SK-N-SH (cell line): ENCODE measurements around the gene NPTX2.

Source experiments
- CHD2 ChIP-seq: fragments of 150-350 bp; IDR thresholded peaks from 2 replicates; pipeline ENCODE4 v1.6.1; 2018; ENCODE audit warnings: low read length; ENCODE audit not compliant: partially characterized antibody
- FOSL2 ChIP-seq: IDR thresholded peaks from 2 replicates; pipeline ENCODE4 v1.4.0; 2012; ENCODE audit warnings: low read depth, mild to moderate bottlenecking, moderate library complexity, borderline replicate concordance
- FOXM1 ChIP-seq: IDR thresholded peaks from 2 replicates; pipeline ENCODE4 v1.4.0; 2012; ENCODE audit warnings: low read depth, mild to moderate bottlenecking
- GABPA ChIP-seq: IDR thresholded peaks from 2 replicates; pipeline ENCODE4 v1.4.0; 2012; ENCODE audit warnings: low read depth, mild to moderate bottlenecking
- JUND ChIP-seq: IDR thresholded peaks from 2 replicates; pipeline ENCODE4 v1.4.0; 2012
- NFIC ChIP-seq: IDR thresholded peaks from 2 replicates; pipeline ENCODE4 v1.4.0; 2012; ENCODE audit warnings: borderline replicate concordance
- POLR2AphosphoS5 ChIP-seq: IDR thresholded peaks from 2 replicates; pipeline ENCODE4 v1.6.1; 2012; ENCODE audit warnings: low read depth, low read length
- RXRA ChIP-seq: IDR thresholded peaks from 2 replicates; pipeline ENCODE4 v1.4.0; 2012; ENCODE audit warnings: low read depth, mild to moderate bottlenecking, borderline replicate concordance
- SIN3A ChIP-seq: IDR thresholded peaks from 2 replicates; pipeline ENCODE4 v1.6.1; 2012; ENCODE audit warnings: low read depth, mild to moderate bottlenecking, low read length, moderate library complexity, borderline replicate concordance
- SMC3 ChIP-seq: IDR thresholded peaks from 2 replicates; pipeline ENCODE4 v1.6.1; 2012; ENCODE audit warnings: low read depth, low read length, improper control_type of control experiment
- TF ChIP-seq, protein P1 (sequence below): fragments of 200-600 bp; sonication (generic); IDR thresholded peaks from 2 replicates; pipeline ENCODE4 v1.6.1; 2017; ENCODE audit warnings: antibody characterized with exemption, mild to moderate bottlenecking, moderate library complexity
- TF ChIP-seq, protein P2 (sequence below): IDR thresholded peaks from 2 replicates; pipeline ENCODE4 v1.6.1; 2012; ENCODE audit warnings: mild to moderate bottlenecking, low read depth, low read length, moderate library complexity
- TF ChIP-seq, protein P3 (sequence below): fragments of 150-350 bp; IDR thresholded peaks from 2 replicates; pipeline ENCODE4 v1.6.1; 2017; ENCODE audit warnings: antibody characterized with exemption, low read length, low read depth, borderline replicate concordance

GRCh38 chr7:98617960-98618418, 904 bp downstream of the NPTX2 start:
- TF ChIP-seq, protein P1, sequence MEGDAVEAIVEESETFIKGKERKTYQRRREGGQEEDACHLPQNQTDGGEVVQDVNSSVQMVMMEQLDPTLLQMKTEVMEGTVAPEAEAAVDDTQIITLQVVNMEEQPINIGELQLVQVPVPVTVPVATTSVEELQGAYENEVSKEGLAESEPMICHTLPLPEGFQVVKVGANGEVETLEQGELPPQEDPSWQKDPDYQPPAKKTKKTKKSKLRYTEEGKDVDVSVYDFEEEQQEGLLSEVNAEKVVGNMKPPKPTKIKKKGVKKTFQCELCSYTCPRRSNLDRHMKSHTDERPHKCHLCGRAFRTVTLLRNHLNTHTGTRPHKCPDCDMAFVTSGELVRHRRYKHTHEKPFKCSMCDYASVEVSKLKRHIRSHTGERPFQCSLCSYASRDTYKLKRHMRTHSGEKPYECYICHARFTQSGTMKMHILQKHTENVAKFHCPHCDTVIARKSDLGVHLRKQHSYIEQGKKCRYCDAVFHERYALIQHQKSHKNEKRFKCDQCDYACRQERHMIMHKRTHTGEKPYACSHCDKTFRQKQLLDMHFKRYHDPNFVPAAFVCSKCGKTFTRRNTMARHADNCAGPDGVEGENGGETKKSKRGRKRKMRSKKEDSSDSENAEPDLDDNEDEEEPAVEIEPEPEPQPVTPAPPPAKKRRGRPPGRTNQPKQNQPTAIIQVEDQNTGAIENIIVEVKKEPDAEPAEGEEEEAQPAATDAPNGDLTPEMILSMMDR, result no peak
- TF ChIP-seq FOSL2 (no peak), NFIC (no peak), POLR2AphosphoS5 (no peak), JUND (no peak), GABPA (no peak), SMC3 (no peak), CHD2 (no peak), FOXM1 (no peak), SIN3A (no peak), RXRA (no peak)
- TF ChIP-seq, protein P2, sequence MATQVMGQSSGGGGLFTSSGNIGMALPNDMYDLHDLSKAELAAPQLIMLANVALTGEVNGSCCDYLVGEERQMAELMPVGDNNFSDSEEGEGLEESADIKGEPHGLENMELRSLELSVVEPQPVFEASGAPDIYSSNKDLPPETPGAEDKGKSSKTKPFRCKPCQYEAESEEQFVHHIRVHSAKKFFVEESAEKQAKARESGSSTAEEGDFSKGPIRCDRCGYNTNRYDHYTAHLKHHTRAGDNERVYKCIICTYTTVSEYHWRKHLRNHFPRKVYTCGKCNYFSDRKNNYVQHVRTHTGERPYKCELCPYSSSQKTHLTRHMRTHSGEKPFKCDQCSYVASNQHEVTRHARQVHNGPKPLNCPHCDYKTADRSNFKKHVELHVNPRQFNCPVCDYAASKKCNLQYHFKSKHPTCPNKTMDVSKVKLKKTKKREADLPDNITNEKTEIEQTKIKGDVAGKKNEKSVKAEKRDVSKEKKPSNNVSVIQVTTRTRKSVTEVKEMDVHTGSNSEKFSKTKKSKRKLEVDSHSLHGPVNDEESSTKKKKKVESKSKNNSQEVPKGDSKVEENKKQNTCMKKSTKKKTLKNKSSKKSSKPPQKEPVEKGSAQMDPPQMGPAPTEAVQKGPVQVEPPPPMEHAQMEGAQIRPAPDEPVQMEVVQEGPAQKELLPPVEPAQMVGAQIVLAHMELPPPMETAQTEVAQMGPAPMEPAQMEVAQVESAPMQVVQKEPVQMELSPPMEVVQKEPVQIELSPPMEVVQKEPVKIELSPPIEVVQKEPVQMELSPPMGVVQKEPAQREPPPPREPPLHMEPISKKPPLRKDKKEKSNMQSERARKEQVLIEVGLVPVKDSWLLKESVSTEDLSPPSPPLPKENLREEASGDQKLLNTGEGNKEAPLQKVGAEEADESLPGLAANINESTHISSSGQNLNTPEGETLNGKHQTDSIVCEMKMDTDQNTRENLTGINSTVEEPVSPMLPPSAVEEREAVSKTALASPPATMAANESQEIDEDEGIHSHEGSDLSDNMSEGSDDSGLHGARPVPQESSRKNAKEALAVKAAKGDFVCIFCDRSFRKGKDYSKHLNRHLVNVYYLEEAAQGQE, result no peak
- TF ChIP-seq, protein P3, sequence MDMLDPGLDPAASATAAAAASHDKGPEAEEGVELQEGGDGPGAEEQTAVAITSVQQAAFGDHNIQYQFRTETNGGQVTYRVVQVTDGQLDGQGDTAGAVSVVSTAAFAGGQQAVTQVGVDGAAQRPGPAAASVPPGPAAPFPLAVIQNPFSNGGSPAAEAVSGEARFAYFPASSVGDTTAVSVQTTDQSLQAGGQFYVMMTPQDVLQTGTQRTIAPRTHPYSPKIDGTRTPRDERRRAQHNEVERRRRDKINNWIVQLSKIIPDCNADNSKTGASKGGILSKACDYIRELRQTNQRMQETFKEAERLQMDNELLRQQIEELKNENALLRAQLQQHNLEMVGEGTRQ, result no peak
